ENCODE measurements around the gene SNRPA1. TPM values are rescaled to one million over a fixed set of nuclear protein-coding genes. Genes with fewer than 3 reads are reported as not detected.

SNRPA1 gene
- 10.1 and 76.9 TPM in 2 replicates for total RNA-seq

DNA sequence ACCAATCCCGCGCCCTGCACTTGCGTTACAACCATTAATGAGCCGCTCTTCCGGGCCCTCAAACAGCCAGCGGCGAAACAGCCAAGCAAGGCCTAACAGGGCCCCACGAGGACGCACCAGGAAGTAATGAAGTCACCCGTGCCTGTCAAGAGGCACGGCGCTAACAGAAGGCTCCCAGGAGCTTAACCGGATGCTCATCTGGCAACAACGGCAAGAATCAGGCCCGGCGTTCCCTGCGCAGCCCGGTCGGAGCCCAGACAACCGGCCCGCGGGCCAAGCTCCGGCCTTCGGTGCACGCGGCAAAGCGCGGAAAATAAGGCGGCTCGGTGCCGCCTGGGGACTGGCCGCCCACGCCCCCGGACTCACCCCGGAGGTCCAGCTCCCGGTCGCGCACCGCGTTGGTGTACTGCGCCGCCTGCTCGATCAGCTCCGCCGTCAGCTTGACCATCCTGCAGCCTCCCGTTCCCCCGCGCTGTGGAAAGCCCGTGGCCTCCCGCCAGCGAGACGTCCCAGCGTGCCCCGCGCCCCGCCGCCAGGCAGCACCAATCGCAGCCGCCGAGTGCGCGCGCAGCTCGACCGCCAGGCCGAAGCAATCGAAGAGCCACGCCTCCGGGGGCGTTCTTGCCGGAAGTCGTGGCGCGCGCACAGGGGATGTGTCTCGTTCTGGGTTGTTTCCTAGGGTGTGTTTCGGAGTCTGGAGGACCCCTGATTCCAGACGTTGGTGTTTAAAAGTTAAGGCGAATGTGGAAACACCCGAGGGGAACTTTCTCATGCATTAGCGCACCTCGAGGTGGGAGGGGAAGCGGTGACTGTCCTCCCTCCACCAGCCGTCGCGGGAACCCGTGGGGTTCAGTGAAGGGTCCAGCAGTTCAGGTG lies at the start of gene SNRPA1:
Gene SNRPA1, minus strand, starts transcription at position 518 of the 876 bp plus-strand sequence. Its CDS starts 70 bp downstream, at position 448.

DNA sequence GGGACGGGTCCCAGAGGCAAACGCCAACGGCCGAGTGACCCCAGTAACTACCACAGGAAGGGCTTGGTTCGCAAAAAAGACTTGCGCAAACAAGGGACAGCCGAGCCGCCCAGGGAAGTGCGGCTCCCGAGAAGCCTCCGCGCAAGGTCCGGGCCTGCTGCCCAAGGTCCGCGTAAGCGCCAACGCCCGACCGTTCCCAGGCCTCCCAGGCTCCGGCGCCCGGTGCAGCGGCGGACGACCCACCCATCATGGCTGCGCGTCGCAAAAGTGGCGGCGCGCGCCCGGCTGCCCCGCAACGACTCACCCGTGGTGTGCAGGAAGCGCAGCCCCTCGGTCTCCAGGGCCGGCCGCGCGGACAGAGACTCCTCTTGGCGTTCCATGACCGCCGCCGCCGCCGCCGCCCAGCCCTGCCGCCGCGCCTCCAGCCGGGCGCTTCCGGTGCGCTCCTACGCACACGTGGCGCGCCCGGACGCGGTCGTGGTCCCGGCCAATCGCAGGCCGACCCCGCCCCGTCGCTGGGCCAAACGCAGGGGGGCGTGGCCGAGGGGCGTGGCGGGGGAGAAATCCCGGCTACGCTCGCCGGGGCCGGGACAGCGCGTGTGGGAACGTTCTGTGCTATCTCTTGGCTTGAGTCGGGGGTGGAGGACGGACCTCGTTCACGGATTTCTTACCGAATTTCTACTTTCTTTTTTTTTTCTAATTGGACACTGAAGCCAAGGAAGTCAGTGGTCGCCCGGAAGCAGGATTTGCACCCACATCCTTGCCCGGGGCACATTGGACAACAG lies 17.8 kb downstream of the SNRPA1 start, which contains the start of gene SELENOS:
Gene SELENOS, minus strand, starts transcription at position 448 of the 785 bp plus-strand sequence. Its CDS starts 68 bp downstream, at position 380.

DNA sequence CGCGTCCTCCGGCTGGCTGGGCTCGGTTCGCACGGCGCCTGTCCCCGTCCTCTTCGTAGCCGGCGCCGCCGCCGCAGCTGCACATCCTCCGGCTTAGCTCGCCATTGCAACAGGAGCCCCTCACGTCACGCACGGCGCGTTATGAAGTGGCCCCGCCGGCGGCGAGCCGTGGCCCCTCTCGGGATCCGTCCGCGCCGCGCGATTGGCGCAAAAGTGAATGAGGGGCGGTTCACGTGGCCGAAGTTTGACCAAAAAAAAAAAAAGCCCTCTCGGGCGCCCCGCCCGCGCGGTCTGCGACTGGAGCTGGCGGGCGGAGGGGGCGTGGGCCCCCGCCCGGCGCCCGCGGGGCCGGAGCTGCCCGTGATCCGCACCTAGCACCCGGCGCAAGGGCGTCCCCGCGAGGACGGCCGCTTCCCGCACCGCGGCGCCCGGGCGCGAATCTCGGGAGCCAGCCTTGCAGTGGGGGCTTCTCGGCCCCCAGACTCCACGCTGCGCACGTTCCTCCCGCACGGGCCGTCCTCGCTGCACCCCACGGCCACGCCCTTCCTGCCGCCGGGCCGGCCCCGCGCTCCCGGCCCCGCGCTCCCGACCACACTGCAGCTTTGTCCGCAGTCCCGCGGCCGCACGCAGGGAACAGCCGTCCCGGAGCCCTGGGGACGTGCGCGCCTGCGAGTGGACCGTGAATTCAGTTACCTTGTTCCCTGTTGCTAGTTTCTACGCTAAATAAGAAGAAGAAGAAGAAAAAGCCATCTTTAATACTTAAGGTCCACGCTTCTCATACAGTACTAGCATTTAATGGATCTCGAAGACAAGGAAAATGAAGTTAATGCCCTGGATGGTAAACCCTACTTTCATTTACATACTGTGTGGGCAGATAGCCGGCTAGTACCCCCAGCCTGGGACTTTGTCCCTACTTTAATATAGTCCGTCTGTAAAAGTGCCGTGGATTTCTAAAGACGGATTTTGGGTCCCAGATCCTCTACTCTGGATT lies 42.9 kb downstream of the SNRPA1 start, which contains the start of gene CHSY1:
Gene CHSY1, minus strand, starts transcription at position 219 of the 991 bp plus-strand sequence. CDS start 592 bp downstream, outside the sequence.

Other genes starting within 250 kb of the SNRPA1 start
- 72.2 and 84.7 TPM in 2 replicates for gene CHSY1, start 43.2 kb downstream of the SNRPA1 start, total RNA-seq
- gene SELENOS, start 17.8 kb downstream of the SNRPA1 start, total RNA-seq: 72.2 and 108 TPM in 2 replicates
- gene PCSK6, start 194.5 kb upstream of the SNRPA1 start, total RNA-seq: 4.2 and 9.9 TPM in 2 replicates